ENCODE results near the gene ACOX2.

Gene ACOX2

DNA sequence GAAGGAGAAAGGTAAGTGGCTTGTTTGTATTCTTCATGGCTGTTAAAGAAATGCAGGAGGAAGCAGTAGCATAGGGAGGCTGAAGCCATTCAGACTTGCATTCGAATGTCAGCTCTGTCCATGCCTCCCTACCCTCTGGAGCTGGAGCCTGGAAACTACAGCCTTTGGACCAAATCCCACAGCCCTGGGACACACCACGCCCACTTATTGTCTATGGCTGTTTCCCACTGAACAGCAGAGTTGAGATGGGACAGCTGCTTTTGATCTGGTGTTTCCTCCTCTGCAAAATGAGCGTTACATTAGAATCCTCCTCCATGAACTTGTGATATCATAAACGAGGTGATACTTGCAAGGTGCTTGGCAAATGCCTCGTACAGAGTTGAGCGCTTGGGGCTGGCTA lies 36.6 kb upstream of the ACOX2 start:
- no peaks in the 10 kb centered on the region for H4K20me1 ChIP-seq (ENCODE audit: insufficient read depth, low read length)
- H3K9ac ChIP-seq (ENCODE audit: low read length), result no peak overlapping the region
- no peaks in the 10 kb centered on the region for H3K9me3 ChIP-seq (ENCODE audit: insufficient read depth, low read length)
- TF ChIP-seq, protein P1, sequence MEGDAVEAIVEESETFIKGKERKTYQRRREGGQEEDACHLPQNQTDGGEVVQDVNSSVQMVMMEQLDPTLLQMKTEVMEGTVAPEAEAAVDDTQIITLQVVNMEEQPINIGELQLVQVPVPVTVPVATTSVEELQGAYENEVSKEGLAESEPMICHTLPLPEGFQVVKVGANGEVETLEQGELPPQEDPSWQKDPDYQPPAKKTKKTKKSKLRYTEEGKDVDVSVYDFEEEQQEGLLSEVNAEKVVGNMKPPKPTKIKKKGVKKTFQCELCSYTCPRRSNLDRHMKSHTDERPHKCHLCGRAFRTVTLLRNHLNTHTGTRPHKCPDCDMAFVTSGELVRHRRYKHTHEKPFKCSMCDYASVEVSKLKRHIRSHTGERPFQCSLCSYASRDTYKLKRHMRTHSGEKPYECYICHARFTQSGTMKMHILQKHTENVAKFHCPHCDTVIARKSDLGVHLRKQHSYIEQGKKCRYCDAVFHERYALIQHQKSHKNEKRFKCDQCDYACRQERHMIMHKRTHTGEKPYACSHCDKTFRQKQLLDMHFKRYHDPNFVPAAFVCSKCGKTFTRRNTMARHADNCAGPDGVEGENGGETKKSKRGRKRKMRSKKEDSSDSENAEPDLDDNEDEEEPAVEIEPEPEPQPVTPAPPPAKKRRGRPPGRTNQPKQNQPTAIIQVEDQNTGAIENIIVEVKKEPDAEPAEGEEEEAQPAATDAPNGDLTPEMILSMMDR (IDR thresholded peaks at IDR 0.05; ENCODE audit: low read depth, low read length), result no peak
- TF ChIP-seq EZH2phosphoT487 (IDR thresholded peaks at IDR 0.05; ENCODE audit: low read depth), result no peak
- peaks cover 10% of the 10 kb centered on the region for H3K4me1 ChIP-seq (ENCODE audit: low read length)
- H3K79me2 ChIP-seq (ENCODE audit: low read length), result no peaks in the 10 kb centered on the region
- no peaks in the 10 kb centered on the region for H3K36me3 ChIP-seq (replicated peaks; ENCODE audit: low read depth, low read length)
- H3K4me3 ChIP-seq (ENCODE audit: low read length), result no peak overlapping the region
- H3K27me3 ChIP-seq (ENCODE audit: low read depth, low read length), result peaks cover 11% of the 10 kb centered on the region
- no peak overlapping the region for H3K4me2 ChIP-seq (ENCODE audit: low read length)
- H3K27ac ChIP-seq (ENCODE audit: low read length), result no peak overlapping the region
- H2AFZ ChIP-seq (ENCODE audit: low read depth, low read length), result no peak overlapping the region

DNA sequence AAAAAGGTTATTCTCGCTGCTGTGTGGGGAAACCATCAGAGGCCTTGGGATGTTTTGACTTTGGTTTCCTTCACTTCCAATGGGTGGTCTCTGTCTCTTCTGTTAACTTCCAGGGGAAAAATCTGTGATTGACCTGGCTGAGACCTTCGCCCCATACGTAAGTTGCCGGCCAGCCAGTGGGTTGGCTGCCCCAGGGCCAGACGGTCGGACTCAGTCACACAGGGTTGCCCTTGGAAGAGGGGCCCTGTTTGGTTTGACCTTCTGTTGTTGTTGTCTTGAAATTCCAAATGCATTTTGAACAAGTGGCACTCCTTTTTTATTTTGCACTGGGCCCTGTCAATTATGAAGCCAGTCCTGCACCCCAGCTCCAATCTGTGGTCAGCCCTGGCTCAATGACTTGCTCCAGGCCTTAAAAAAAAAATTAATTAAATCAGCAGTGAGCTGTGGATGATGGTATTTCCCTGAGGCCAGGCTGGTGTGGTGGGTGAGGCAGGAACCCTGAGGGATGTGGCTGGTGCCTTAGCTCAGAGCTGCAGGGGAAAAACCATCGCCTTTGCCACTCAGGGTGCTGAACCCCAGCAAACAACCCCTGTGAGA lies 35.7 kb upstream of the ACOX2 start:
- H3K36me3 ChIP-seq (replicated peaks; ENCODE audit: low read depth, low read length), result no peaks in the 10 kb centered on the region
- H3K27me3 ChIP-seq (ENCODE audit: low read depth, low read length), result peaks cover 11% of the 10 kb centered on the region
- TF ChIP-seq, protein P1 (IDR thresholded peaks at IDR 0.05; ENCODE audit: low read depth, low read length), result no peak
- TF ChIP-seq EZH2phosphoT487 (IDR thresholded peaks at IDR 0.05; ENCODE audit: low read depth), result no peak
- no peak overlapping the region for H3K4me2 ChIP-seq (ENCODE audit: low read length)
- H3K4me3 ChIP-seq (ENCODE audit: low read length), result no peak overlapping the region
- H3K9me3 ChIP-seq (ENCODE audit: insufficient read depth, low read length), result no peaks in the 10 kb centered on the region
- H4K20me1 ChIP-seq (ENCODE audit: insufficient read depth, low read length), result no peaks in the 10 kb centered on the region
- H3K9ac ChIP-seq (ENCODE audit: low read length), result no peak overlapping the region
- H3K79me2 ChIP-seq (ENCODE audit: low read length), result no peaks in the 10 kb centered on the region
- H3K27ac ChIP-seq (ENCODE audit: low read length), result no peak overlapping the region
- peaks cover 10% of the 10 kb centered on the region for H3K4me1 ChIP-seq (ENCODE audit: low read length)
- no peak overlapping the region for H2AFZ ChIP-seq (ENCODE audit: low read depth, low read length)

DNA sequence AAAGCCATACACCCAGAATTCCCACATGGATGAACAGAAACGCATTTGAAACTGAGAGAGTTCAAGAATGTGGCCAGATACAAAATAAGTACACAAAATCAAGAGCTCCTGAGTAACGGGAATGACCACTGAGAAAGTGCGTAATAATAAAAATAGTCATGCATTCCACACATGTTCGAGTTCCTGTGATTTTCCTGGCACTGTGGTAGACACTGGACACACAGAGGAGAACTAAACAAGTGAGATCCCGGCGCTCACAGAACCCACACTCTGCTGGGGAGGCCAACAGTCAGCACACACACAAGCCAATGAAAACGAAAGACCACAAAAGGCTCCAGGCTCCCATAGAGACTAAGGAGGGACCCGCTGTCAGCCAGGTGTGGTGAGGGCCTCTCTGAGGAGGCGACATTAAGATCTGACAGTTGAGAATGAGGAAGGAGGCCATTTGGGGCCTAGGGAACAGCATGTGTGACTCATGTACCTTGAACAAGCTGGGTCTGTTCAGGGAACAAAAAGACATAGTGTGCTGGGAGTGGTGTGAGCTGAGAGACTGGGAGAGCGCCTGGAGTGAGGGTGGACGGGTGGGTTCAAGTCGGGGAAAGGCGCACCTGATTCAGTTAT lies 35.1 kb upstream of the ACOX2 start:
- Histone ChIP-seq H3K4me3 (ENCODE audit: low read length) (no peak overlapping the region), H4K20me1 (ENCODE audit: insufficient read depth, low read length) (no peaks in the 10 kb centered on the region), H2AFZ (ENCODE audit: low read depth, low read length) (no peak overlapping the region), H3K4me1 (ENCODE audit: low read length) (peaks cover 10% of the 10 kb centered on the region), H3K4me2 (ENCODE audit: low read length) (no peak overlapping the region), H3K9me3 (ENCODE audit: insufficient read depth, low read length) (no peaks in the 10 kb centered on the region), H3K9ac (ENCODE audit: low read length) (no peak overlapping the region), H3K36me3 (replicated peaks; ENCODE audit: low read depth, low read length) (no peaks in the 10 kb centered on the region), H3K27ac (ENCODE audit: low read length) (no peak overlapping the region), H3K27me3 (ENCODE audit: low read depth, low read length) (peaks cover 11% of the 10 kb centered on the region), H3K79me2 (ENCODE audit: low read length) (no peaks in the 10 kb centered on the region)
- TF ChIP-seq, protein P1 (IDR thresholded peaks at IDR 0.05; ENCODE audit: low read depth, low read length), result no peak
- TF ChIP-seq EZH2phosphoT487 (IDR thresholded peaks at IDR 0.05; ENCODE audit: low read depth), result no peak

DNA sequence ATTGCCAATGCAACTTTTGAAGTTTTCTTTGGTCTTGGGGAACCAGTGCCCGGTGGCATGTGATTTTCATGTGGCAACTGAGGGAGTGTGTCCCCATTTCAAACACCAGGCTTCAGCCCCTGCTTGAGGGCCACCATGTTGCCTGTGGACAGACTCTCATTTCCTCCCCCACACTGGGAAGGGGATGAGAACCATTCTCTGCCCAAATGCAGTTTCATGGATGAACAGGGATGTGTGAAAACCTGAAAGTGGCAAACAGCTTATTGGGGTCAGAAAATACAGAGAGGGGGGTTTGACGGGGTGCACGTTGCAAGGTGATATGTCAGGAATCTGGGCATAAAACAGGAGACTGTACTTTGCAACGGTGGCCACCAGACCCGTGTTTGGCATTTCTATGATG lies 33.9 kb upstream of the ACOX2 start:
- no peaks in the 10 kb centered on the region for H4K20me1 ChIP-seq (ENCODE audit: insufficient read depth, low read length)
- H2AFZ ChIP-seq (ENCODE audit: low read depth, low read length), result no peak overlapping the region
- no peak for TF ChIP-seq EZH2phosphoT487 (IDR thresholded peaks at IDR 0.05; ENCODE audit: low read depth)
- TF ChIP-seq, protein P1 (IDR thresholded peaks at IDR 0.05; ENCODE audit: low read depth, low read length), result no peak
- no peak overlapping the region for H3K9ac ChIP-seq (ENCODE audit: low read length)
- H3K4me1 ChIP-seq (ENCODE audit: low read length), result peaks cover 10% of the 10 kb centered on the region
- H3K79me2 ChIP-seq (ENCODE audit: low read length), result no peaks in the 10 kb centered on the region
- no peak overlapping the region for H3K4me3 ChIP-seq (ENCODE audit: low read length)
- H3K36me3 ChIP-seq (replicated peaks; ENCODE audit: low read depth, low read length), result no peaks in the 10 kb centered on the region
- H3K4me2 ChIP-seq (ENCODE audit: low read length), result no peak overlapping the region
- H3K9me3 ChIP-seq (ENCODE audit: insufficient read depth, low read length), result no peaks in the 10 kb centered on the region
- H3K27me3 ChIP-seq (ENCODE audit: low read depth, low read length), result peaks cover 6% of the 10 kb centered on the region
- H3K27ac ChIP-seq (ENCODE audit: low read length), result no peak overlapping the region

Data from OCI-LY3 (cell line).